Sigmoid colon (tissue), 4 donors: ENCODE results near the gene BFAR.

Experiments used
- EP300 ChIP-seq, 4 donors: sonication (generic); formaldehyde crosslinking; IDR thresholded peaks; one replicate each; pipeline ENCODE4 v1.6.1; 2017; ENCODE audit warnings: antibody characterized with exemption in 4 of 4
- POLR2A ChIP-seq, 2 donors: fragments of 450-650 bp; IDR thresholded peaks; one replicate each; pipeline ENCODE4 v1.6.1; 2016; ENCODE audit warnings: antibody characterized with exemption in 2 of 2, mild to moderate bottlenecking in 2 of 2, moderate library complexity in 2 of 2

- TF ChIP-seq POLR2A (IDR thresholded peaks at IDR 0.05) (no peak), EP300 (IDR thresholded peaks at IDR 0.05) (no peak)
These were observed 9.2 kb downstream of the BFAR start for GRCh38 chr16:14641926-14642325.
